ENCODE data around the gene FICD.
"Not testable (repeated sequence)": the region's sequence is repeated elsewhere in the genome, so short reads cannot be mapped to it uniquely, and the experiment has no call there.

Gene FICD

GRCh38 chr12:108538146-108538545 is 23.1 kb downstream of the FICD start:
- DNase-seq (ENCODE audit: low spot score), result no peak

- no peak for DNase-seq (ENCODE audit: low spot score)
Measured at GRCh38 chr12:108538616-108539195, 23.6 kb downstream of the FICD start.

- no peak for DNase-seq (ENCODE audit: low spot score)
Measured at GRCh38 chr12:108542320-108542719, 27.2 kb downstream of the FICD start.

GRCh38 chr12:108543652-108544051 is 28.6 kb downstream of the FICD start:
- no peak for DNase-seq (ENCODE audit: low spot score)

- DNase-seq (ENCODE audit: low spot score), result no peak
Measured at GRCh38 chr12:108547686-108548085, 32.6 kb downstream of the FICD start.

- no peak for DNase-seq (ENCODE audit: low spot score)
Measured at GRCh38 chr12:108548954-108549521, 34.0 kb downstream of the FICD start.

- no peak for DNase-seq (ENCODE audit: low spot score)
Measured at GRCh38 chr12:108551535-108551934, 36.5 kb downstream of the FICD start.

GRCh38 chr12:108553799-108554198 is 38.7 kb downstream of the FICD start:
- no peak for DNase-seq (ENCODE audit: low spot score)

- not testable (repeated sequence) for DNase-seq (ENCODE audit: low spot score)
Measured at GRCh38 chr12:108555383-108555782, 40.3 kb downstream of the FICD start.

GRCh38 chr12:108559007-108559655 is 44.1 kb downstream of the FICD start:
- DNase-seq (ENCODE audit: low spot score), result no peak

- no peak for DNase-seq (ENCODE audit: low spot score)
Measured at GRCh38 chr12:108559748-108560147, 44.7 kb downstream of the FICD start.

GRCh38 chr12:108560321-108560721 is 45.2 kb downstream of the FICD start:
- no peak for DNase-seq (ENCODE audit: low spot score)

GRCh38 chr12:108560752-108561719 is 46.0 kb downstream of the FICD start, which contains the start of gene SART3:
Gene SART3 (minus strand): TSS chr12:108561173. CDS start chr12:108561154, 19 bp downstream.
- peak; percentile 91 for DNase-seq (ENCODE audit: low spot score)

- DNase-seq (ENCODE audit: low spot score), result no peak
Measured at GRCh38 chr12:108561852-108562347, 46.8 kb downstream of the FICD start.

- DNase-seq (ENCODE audit: low spot score), result peak; percentile 100
Measured at GRCh38 chr12:108562348-108563135, 47.5 kb downstream of the FICD start, which contains the start of gene ISCU. Gene ISCU (plus strand): TSS chr12:108562596. CDS start chr12:108562623, 27 bp downstream.

- peak; percentile 84 for DNase-seq (ENCODE audit: low spot score)
Measured at GRCh38 chr12:108563136-108563803, 48.2 kb downstream of the FICD start.

GRCh38 chr12:108563804-108564151 is 48.7 kb downstream of the FICD start:
- no peak for DNase-seq (ENCODE audit: low spot score)

GRCh38 chr12:108564724-108565123 is 49.6 kb downstream of the FICD start:
- peak; percentile 28 for DNase-seq (ENCODE audit: low spot score)

GRCh38 chr12:108565146-108565545 is 50.1 kb downstream of the FICD start:
- peak; percentile 19 for DNase-seq (ENCODE audit: low spot score)

- peak; percentile 38 for DNase-seq (ENCODE audit: low spot score)
Measured at GRCh38 chr12:108565976-108566375, 50.9 kb downstream of the FICD start.

GRCh38 chr12:108566452-108566851 is 51.4 kb downstream of the FICD start:
- peak; percentile 28 for DNase-seq (ENCODE audit: low spot score)

Data from ecto neural progenitor cell (in vitro differentiated cells).